Tibial artery (tissue), 4 donors: ENCODE data around the gene SELPLG.

ENCODE experiments used
- DNase-seq, 2 donors: peaks; one replicate each; pipeline ENCODE4 v3.0.0-alpha.2; 2019
- H3K27ac ChIP-seq, 2 donors: fragments of 200-600 bp; sonication (generic) in 1 of 2; 1 replicate in 1 of 2; 2 replicates in 1 of 2; pipeline ENCODE4 v1.5.1; 2018 to 2019; ENCODE audit warnings: mild to moderate bottlenecking in 1 of 2
- H3K27me3 ChIP-seq, 2 donors: fragments of 200-600 bp; sonication (generic) in 1 of 2; one replicate each; pipeline versions ENCODE4 v1.5.1 to v1.6.0; 2016 to 2019
- H3K36me3 ChIP-seq, 3 donors: fragments of 200-600 bp; sonication (generic) in 2 of 3; one replicate each; pipeline ENCODE4 v1.5.1; 2016 to 2019; ENCODE audit warnings: mild to moderate bottlenecking in 2 of 3
- H3K4me1 ChIP-seq, 4 donors: fragments of 200-600 bp; sonication (generic) in 2 of 4; 1 replicate in 3 of 4; 2 replicates in 1 of 4; pipeline ENCODE4 v1.5.1; 2016 to 2019
- H3K4me3 ChIP-seq, 2 donors: fragments of 200-600 bp; sonication (generic) in 1 of 2; 1 replicate in 1 of 2; 2 replicates in 1 of 2; pipeline ENCODE4 v1.5.1; 2018 to 2019; ENCODE audit warnings: mild to moderate bottlenecking in 2 of 2
- H3K9me3 ChIP-seq, 3 donors: fragments of 200-600 bp; sonication (generic) in 1 of 3; one replicate each; pipeline ENCODE4 v1.5.1; 2016 to 2019
- CTCF ChIP-seq, 2 experiments: fragments of 200-600 bp in 1 of 2; fragments of 450-650 bp in 1 of 2; IDR thresholded peaks; one replicate each; pipeline ENCODE4 v1.5.1; 2017 to 2019; ENCODE audit warnings: antibody characterized with exemption in 2 of 2, mild to moderate bottlenecking in 1 of 2, moderate library complexity in 1 of 2
- intact Hi-C: fragments of 100-400 bp; cut with DNase I; formaldehyde crosslinking; loops from one replicate; pipeline ENCODE4 v1.15.0; 2023; ENCODE audit warnings: low total_unique reads

SELPLG gene

GRCh38 chr12:108647585-108648287 lies 14.0 kb upstream of the SELPLG start:
- peaks cover 52 to 58% (median 56%) of the 10 kb centered on the region in 3 donors for H3K36me3 ChIP-seq
- no peak for DNase-seq
- intact Hi-C loops: no loop called here

DNA sequence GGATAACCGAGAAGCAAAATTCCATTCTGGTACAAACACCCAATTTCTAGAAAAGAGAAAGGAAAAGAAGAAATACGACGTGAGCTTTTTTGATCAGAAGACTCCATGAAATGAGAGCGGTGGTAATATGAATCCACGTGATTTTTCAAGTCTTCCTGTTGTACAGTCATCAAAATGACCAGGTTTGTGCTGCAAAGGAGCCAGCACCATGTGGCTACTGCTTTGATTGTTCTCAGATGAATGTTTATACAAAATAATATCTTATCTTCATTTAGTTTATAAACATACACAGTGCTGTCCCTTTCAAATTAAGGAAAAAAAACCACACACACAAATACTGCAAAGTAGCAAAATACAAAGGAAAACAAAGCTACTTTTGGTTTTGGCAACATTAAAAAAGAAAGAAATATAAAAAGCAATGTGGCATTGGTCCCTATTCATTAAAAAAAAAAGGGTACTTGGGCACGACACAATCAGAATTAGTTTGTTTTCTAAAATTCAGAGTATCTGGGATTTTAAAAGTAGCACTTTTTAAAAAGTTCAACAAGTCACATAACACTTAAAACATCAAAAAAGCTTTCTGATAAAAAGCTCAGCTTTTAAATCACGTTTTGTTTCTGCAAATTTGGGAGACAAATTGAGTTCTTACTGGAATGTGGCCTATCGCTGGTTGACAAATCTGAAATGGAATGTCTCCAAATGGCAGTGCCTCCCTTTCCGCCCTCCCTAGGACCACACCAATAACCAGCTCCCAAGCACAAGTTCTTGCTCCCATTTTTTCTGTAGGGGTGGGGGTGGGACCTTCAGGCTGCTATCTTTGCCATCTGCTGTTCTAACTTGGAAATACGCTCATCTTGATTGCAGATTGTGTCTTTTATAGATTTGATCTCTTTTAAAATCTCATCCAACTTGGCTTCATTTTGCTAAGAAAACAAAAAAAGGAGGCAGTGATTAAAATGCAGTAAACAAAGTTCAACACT lies 13.2 kb upstream of the SELPLG start:
- Histone ChIP-seq H3K27me3 (no peaks in the 10 kb centered on the region), H3K4me1 (peaks cover 0 to 42% (median 31%) of the 10 kb centered on the region in 4 donors), H3K4me3 (no peak overlapping the region), H3K27ac (peak overlapping the region; percentile 1 to 26), H3K9me3 (no peaks in the 10 kb centered on the region), H3K36me3 (peaks cover 46 to 50% (median 49%) of the 10 kb centered on the region in 3 donors)
- intact Hi-C loops: no loop called here
- no peak for TF ChIP-seq CTCF (IDR thresholded peaks at IDR 0.05)
- DNase-seq: no peak

More at GRCh38 chr12:108647585-108648287, 14.0 kb upstream of the SELPLG start:
- no peak for TF ChIP-seq CTCF (IDR thresholded peaks at IDR 0.05)
- H3K4me1 ChIP-seq: peaks cover 0 to 47% (median 30%) of the 10 kb centered on the region in 4 donors
- no peaks in the 10 kb centered on the region for H3K27me3 ChIP-seq
- peak overlapping the region; percentile 26 to 56 for H3K27ac ChIP-seq
- H3K4me3 ChIP-seq: no peak overlapping the region
- H3K9me3 ChIP-seq: no peaks in the 10 kb centered on the region

DNA sequence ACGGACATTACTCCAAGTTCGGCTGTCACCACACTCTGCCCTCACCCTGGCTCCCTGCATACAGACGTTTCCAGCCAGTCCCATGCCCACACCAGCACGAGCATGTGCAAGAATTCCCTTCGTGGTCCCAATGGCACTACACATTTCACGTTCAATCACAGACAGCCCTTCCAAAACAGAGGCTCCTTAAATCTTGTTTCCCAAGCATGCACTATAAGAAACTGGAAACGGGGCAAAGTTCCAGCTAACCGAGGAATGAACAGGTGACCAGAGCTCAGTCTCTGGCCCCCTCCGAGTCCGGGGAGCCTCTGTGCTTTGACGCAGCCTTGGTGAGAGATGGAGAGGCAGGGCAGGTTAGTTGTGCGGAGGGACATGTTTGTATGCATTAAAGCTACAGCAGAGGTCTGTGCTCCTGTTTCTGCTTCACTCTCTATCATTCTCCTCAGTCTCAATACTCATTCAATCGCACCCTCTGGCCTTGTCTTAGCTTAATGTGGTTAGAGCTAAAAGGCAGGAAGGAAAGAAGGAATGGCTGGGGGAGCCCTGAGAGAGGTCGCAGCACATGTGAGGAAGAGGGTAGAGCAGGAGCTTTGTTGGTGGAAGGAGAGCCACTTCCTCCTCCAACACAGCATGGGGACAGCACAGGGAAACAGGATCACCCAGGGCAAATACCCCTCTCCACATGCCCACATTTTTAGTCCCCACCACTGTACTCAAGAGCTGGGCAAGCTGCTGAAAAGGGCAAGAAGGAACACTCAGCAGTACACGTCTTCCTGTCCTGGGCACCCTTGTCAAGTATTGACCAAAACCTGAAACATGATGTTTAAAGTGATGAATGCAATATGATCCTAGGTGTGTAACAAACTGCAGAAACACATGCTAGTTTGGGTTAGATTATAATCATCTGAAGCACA lies 12.2 kb upstream of the SELPLG start:
- no peak overlapping the region for H3K4me3 ChIP-seq
- H3K36me3 ChIP-seq: peaks cover 37 to 41% (median 40%) of the 10 kb centered on the region in 3 donors
- intact Hi-C loops: no loop called here
- H3K4me1 ChIP-seq: peaks cover 0 to 48% (median 36%) of the 10 kb centered on the region in 4 donors
- no peaks in the 10 kb centered on the region for H3K9me3 ChIP-seq
- peak overlapping the region in 1 of 2 donors; percentile 38 for H3K27ac ChIP-seq
- DNase-seq: no peak
- H3K27me3 ChIP-seq: no peaks in the 10 kb centered on the region
- TF ChIP-seq CTCF (IDR thresholded peaks at IDR 0.05): no peak

GRCh38 chr12:108644811-108645120 lies 11.1 kb upstream of the SELPLG start:
- Histone ChIP-seq H3K27ac (peak overlapping the region; percentile 52 to 53), H3K4me1 (peaks cover 0 to 40% (median 34%) of the 10 kb centered on the region in 4 donors), H3K27me3 (no peaks in the 10 kb centered on the region), H3K36me3 (peaks cover 34 to 38% (median 34%) of the 10 kb centered on the region in 3 donors), H3K4me3 (no peak overlapping the region), H3K9me3 (no peaks in the 10 kb centered on the region)
- DNase-seq: no peak
- TF ChIP-seq CTCF (IDR thresholded peaks at IDR 0.05): no peak
- intact Hi-C loops: no loop called here
